Lower lobe of right lung (tissue), 2 donors: ENCODE results near the gene PPIF. TPM values are rescaled to one million over a fixed set of nuclear protein-coding genes. Genes with fewer than 3 reads are reported as not detected.

Experiments
- ATAC-seq, 2 donors: fragments of 200-7000 bp; cut with Tn5 transposase; one replicate each; pipeline ENCODE4 v1.9.1; 2020 to 2022; ENCODE audit warnings: mild to moderate bottlenecking in 2 of 2, moderate library complexity in 2 of 2
- DNase-seq: peaks from one replicate; pipeline ENCODE4 v3.0.0-alpha.2; 2020
- H3K27ac ChIP-seq: fragments of 200-600 bp; one replicate; pipeline ENCODE4 v1.8.0; 2022
- H3K27me3 ChIP-seq: fragments of 200-600 bp; one replicate; pipeline ENCODE4 v1.8.0; 2022; ENCODE audit warnings: low read depth
- H3K36me3 ChIP-seq: fragments of 200-600 bp; one replicate; pipeline ENCODE4 v1.8.0; 2022; ENCODE audit warnings: mild to moderate bottlenecking
- H3K4me1 ChIP-seq: fragments of 200-600 bp; one replicate; pipeline ENCODE4 v1.8.0; 2022
- H3K4me3 ChIP-seq: fragments of 200-600 bp; one replicate; pipeline ENCODE4 v1.8.0; 2022; ENCODE audit warnings: mild to moderate bottlenecking
- H3K9me3 ChIP-seq: fragments of 200-600 bp; one replicate; pipeline ENCODE4 v1.8.0; 2022
- CTCF ChIP-seq: fragments of 200-600 bp; IDR thresholded peaks from one replicate; pipeline ENCODE4 v1.8.0; 2022; ENCODE audit warnings: antibody characterized with exemption, mild to moderate bottlenecking
- intact Hi-C: fragments of 100-400 bp; cut with DNase I; formaldehyde crosslinking; loops from one replicate; pipeline ENCODE4 v1.11.0; 2022
- total RNA-seq: library from RNA; stranded (reverse); fragmentation: NEBNext Ultra II Directional; extraction: Animal tissue kit (Norgen Biotek cat#: 25700); gene quantifications from one replicate; pipeline ENCODE4 v1.2.1, GENCODE V29; 2021
- donor health status: DM: no; HTN: yes; CAD: no; lungs with severe emphysema.

The PPIF gene
- total RNA-seq, 1 donor from 2014 or later, result 28.5 TPM

- H3K27me3 ChIP-seq, result no peaks in the 10 kb centered on the region
- no peaks in the 10 kb centered on the region for H3K9me3 ChIP-seq
- intact Hi-C loops, result no loop called here
- no peak for ATAC-seq
- peak; percentile 20 for DNase-seq
- peaks cover 100% of the 10 kb centered on the region for H3K36me3 ChIP-seq
- no peaks in the 10 kb centered on the region for H3K4me1 ChIP-seq
- H3K4me3 ChIP-seq, result no peak overlapping the region
- TF ChIP-seq CTCF, result no peak
- H3K27ac ChIP-seq, result no peak overlapping the region
These were observed 40.5 kb upstream of the PPIF start for GRCh38 chr10:79306644-79307220.

GRCh38 chr10:79308016-79308415 lies 39.3 kb upstream of the PPIF start:
- intact Hi-C loops, result no loop called here
- Histone ChIP-seq H3K27ac (no peak overlapping the region), H3K9me3 (no peaks in the 10 kb centered on the region), H3K27me3 (no peaks in the 10 kb centered on the region), H3K36me3 (peaks cover 100% of the 10 kb centered on the region), H3K4me1 (no peaks in the 10 kb centered on the region), H3K4me3 (no peak overlapping the region)
- ATAC-seq (no peak), DNase-seq (peak; percentile 30)
- TF ChIP-seq CTCF, result no peak

GRCh38 chr10:79308969-79309665 lies 38.2 kb upstream of the PPIF start:
- H3K27me3 ChIP-seq, result no peaks in the 10 kb centered on the region
- ATAC-seq (no peak), DNase-seq (peak; percentile 41)
- no peak overlapping the region for H3K27ac ChIP-seq
- TF ChIP-seq CTCF, result no peak
- no peak overlapping the region for H3K4me3 ChIP-seq
- no peaks in the 10 kb centered on the region for H3K9me3 ChIP-seq
- intact Hi-C loops, result no loop called here
- no peaks in the 10 kb centered on the region for H3K4me1 ChIP-seq
- peaks cover 100% of the 10 kb centered on the region for H3K36me3 ChIP-seq

- DNase-seq (peak; percentile 35), ATAC-seq (no peak)
- Histone ChIP-seq H3K27ac (no peak overlapping the region), H3K9me3 (no peaks in the 10 kb centered on the region), H3K4me3 (no peak overlapping the region), H3K27me3 (no peaks in the 10 kb centered on the region), H3K36me3 (peaks cover 99% of the 10 kb centered on the region), H3K4me1 (no peaks in the 10 kb centered on the region)
- TF ChIP-seq CTCF, result no peak
- intact Hi-C loops, result no loop called here
These were observed 36.9 kb upstream of the PPIF start for GRCh38 chr10:79310200-79310865.

- TF ChIP-seq CTCF, result no peak
- intact Hi-C loops, result no loop called here
- peaks cover 94% of the 10 kb centered on the region for H3K36me3 ChIP-seq
- DNase-seq (peak; percentile 33), ATAC-seq (no peak)
- H3K4me1 ChIP-seq, result no peaks in the 10 kb centered on the region
- H3K27ac ChIP-seq, result no peak overlapping the region
- H3K4me3 ChIP-seq, result no peak overlapping the region
- no peaks in the 10 kb centered on the region for H3K27me3 ChIP-seq
- H3K9me3 ChIP-seq, result no peaks in the 10 kb centered on the region
These were observed 36.2 kb upstream of the PPIF start for GRCh38 chr10:79310911-79311573.
